Stimulated activated memory B cell treated with anti-CD40 and anti-IgM and Interleukin-4, amounts not matched to agents 10 μg/mL and 1 μg/mL and 100 μg/mL, for 72 hours (primary cell): ENCODE data around the gene RITA1.
A peak's percentile ranks its signal among the peaks of the same experiment; 100 is the strongest.

Experiments used
- ATAC-seq: fragments of 150-1000 bp; cut with Tn5 transposase; 2 replicates; pipeline ENCODE4 v1.10.0; 2021
- H3K27ac Mint-ChIP-seq: one replicate; pipeline ENCODE4 v1.8.0; 2022; ENCODE audit warnings: mild to moderate bottlenecking, mixed read lengths
- H3K27me3 Mint-ChIP-seq: one replicate; pipeline ENCODE4 v1.8.0; 2022; ENCODE audit warnings: mixed read lengths
- H3K36me3 Mint-ChIP-seq: one replicate; pipeline ENCODE4 v1.8.0; 2022; ENCODE audit warnings: mixed read lengths
- H3K4me1 Mint-ChIP-seq: one replicate; pipeline ENCODE4 v1.8.0; 2022; ENCODE audit warnings: mixed read lengths
- H3K4me3 Mint-ChIP-seq: one replicate; pipeline ENCODE4 v1.8.0; 2022; ENCODE audit warnings: mild to moderate bottlenecking, moderate library complexity, mixed read lengths
- H3K9me3 Mint-ChIP-seq: one replicate; pipeline ENCODE4 v1.8.0; 2022; ENCODE audit warnings: mixed read lengths

RITA1 gene

DNA sequence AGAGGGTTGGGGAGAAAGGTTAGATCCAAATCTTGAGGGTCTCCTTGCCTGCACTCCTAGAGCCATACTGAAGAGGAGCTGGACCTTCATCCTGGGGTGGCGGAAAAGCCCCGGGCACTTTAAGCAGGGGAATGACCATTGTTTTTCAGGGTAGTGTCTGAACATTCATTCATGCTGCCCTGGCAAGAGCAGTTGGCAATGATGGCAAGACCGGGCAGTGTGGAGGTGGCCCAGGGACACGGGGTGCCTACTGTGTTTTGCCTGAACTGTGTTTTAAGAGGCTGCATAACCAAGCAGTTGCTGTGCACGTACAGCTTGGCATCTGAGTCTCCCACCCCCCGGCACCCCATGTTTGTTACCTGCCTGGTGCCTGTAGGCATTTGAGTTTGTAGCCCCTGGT is 50.5 kb downstream of the RITA1 start:
- H3K9me3 Mint-ChIP-seq: no peaks in the 10 kb centered on the region
- H3K27ac Mint-ChIP-seq: peak overlapping the region; percentile 97
- no peak overlapping the region for H3K4me3 Mint-ChIP-seq
- ATAC-seq: no peak
- peaks cover 69% of the 10 kb centered on the region for H3K36me3 Mint-ChIP-seq
- H3K27me3 Mint-ChIP-seq: no peaks in the 10 kb centered on the region
- H3K4me1 Mint-ChIP-seq: peaks cover 42% of the 10 kb centered on the region

DNA sequence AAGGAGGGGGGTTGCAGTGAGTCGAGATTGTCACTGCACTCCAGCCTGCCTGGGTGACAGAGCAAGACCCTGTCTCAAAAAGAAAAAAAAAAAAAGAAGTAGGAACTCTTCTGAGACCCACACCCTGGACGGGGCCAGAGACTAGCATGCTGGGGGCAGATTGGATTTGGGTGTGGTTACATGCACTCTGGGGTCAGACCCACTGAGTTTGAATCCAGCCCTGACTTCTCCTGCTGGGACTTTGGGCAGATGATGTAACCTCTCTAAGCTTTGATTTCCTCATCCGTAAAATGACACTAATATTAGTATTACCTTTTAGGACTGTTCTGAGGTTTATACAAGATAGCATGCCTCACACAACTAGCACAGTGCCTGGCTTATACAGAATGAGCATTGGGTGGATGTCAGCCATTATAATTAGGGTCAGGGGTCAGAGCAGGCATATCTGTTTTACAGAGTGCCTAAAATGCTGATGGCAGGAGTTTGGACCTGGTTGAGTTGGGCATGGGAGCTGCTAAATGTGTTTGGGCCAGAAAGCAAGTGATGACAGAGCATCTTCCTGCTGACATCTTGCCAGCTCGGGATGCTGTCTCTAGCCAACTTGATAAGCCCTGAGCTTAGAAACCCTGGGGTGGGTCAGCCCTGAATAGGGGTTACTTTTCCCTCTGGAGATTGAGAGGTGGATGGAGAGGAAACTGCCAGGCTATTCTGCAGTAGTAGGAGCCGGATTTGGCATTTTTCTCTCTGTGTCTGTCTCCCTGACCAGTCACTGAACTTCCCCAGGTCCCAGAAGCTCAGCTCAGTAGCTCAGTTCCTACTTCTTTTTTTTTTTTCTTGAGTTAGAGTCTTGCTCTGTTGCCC is 51.2 kb downstream of the RITA1 start:
- H3K27ac Mint-ChIP-seq: peak overlapping the region; percentile 97

DNA sequence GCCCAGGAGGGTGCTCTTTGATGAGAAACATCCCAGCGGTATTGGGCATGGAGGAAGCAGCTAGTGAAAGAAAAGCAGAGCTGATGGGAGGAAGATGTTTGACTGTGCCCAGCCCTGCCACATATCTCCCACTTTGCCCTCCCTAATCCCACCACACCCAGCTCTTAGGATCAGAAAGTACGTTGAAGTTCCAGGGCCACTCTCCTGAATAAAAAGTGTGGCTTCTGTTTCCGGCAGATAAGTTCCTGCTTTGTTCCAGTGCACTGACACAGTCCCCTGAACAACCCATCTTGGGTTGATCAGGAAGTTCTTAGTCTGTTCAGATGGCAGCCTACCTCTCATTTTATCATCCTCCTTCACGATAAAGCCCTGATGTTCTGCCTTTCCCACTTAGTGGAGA is 52.2 kb downstream of the RITA1 start:
- Mint-ChIP-seq H3K36me3 (peaks cover 85% of the 10 kb centered on the region), H3K4me1 (peaks cover 40% of the 10 kb centered on the region), H3K27ac (no peak overlapping the region), H3K9me3 (no peaks in the 10 kb centered on the region), H3K27me3 (no peaks in the 10 kb centered on the region), H3K4me3 (no peak overlapping the region)
- no peak for ATAC-seq

More for the DNA sequence above, 51.2 kb downstream of the RITA1 start:
- no peak overlapping the region for H3K4me3 Mint-ChIP-seq
- no peaks in the 10 kb centered on the region for H3K27me3 Mint-ChIP-seq
- no peaks in the 10 kb centered on the region for H3K9me3 Mint-ChIP-seq
- H3K4me1 Mint-ChIP-seq: peaks cover 42% of the 10 kb centered on the region
- ATAC-seq: no peak
- peaks cover 77% of the 10 kb centered on the region for H3K36me3 Mint-ChIP-seq

DNA sequence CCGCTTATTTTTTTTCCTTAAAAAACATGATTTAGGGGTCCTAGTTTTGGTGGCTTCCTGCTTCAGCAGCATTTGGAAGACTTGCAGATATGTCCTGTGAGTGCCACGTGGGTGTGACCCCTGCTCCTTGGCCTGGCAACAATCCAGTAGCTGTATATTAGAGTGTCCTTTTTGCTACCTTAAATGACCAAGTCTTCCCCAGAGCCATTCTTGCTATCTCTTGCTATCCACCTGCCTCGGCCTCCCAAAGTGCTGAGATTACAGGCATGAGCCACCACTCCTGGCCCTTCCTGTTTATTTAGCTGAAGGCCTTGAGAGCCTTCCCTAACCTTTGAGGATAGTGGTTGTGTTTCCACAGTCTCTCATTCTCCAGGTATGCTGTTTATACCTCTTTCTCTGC is 52.8 kb downstream of the RITA1 start:
- no peak overlapping the region for H3K4me3 Mint-ChIP-seq
- H3K27me3 Mint-ChIP-seq: no peaks in the 10 kb centered on the region
- ATAC-seq: no peak
- H3K4me1 Mint-ChIP-seq: peaks cover 36% of the 10 kb centered on the region
- H3K27ac Mint-ChIP-seq: no peak overlapping the region
- peaks cover 81% of the 10 kb centered on the region for H3K36me3 Mint-ChIP-seq
- H3K9me3 Mint-ChIP-seq: no peaks in the 10 kb centered on the region

DNA sequence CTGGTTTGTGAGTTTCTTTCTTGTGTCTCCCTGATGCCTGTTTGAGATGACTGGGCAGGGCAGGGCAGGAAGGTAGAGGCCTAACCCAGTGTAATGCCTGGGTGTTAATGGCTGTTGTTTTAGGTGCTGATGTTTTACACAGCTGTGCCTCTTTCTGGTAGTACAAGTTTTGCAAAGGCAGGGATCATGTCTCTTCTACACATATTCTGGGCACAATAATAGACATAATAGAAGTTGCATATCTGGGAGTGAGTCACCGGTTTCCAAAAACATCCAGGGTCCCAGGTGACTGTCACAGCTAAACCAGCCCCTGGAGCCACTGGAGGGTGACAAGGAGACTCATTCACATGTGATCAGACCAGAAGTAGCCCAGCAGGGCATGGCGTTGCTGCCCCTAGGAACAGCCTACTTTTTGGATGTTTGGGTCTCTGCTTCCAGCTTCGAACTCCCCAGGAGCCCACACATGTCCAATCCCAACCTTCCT is 53.8 kb downstream of the RITA1 start:
- peak overlapping the region; percentile 46 for H3K27ac Mint-ChIP-seq
- no peak overlapping the region for H3K4me3 Mint-ChIP-seq
- ATAC-seq: no peak

DNA sequence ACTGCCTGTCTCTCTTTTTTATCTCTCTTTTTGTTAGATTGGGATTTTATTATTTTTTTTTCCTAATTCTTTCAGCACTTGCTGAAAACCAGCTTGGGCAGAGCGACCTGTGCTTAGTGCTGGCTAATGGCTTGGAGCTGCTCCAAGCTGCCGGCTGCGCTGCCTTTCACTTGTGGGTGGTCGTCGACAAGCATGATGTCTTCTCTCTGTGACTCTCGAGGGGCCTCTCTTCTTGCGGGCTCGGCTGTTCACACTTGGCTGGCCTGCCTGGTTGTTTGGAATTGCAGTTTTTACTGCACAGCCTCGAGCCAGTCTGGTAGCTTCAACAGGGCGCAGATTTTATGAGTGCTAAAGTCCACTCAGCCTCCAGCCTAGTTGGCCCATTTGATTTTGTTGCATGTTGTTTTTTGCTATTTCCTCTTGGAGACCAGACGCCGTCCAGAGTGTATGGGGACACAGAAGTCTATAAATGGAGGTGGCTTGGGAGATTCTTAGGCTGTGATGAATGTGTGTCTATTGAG is 54.4 kb downstream of the RITA1 start:
- no peaks in the 10 kb centered on the region for H3K27me3 Mint-ChIP-seq
- H3K4me1 Mint-ChIP-seq: peaks cover 32% of the 10 kb centered on the region
- peak overlapping the region; percentile 46 for H3K27ac Mint-ChIP-seq
- H3K9me3 Mint-ChIP-seq: no peaks in the 10 kb centered on the region
- ATAC-seq: no peak
- H3K4me3 Mint-ChIP-seq: no peak overlapping the region
- H3K36me3 Mint-ChIP-seq: peaks cover 88% of the 10 kb centered on the region

More for the DNA sequence above, 53.8 kb downstream of the RITA1 start:
- Mint-ChIP-seq H3K27me3 (no peaks in the 10 kb centered on the region), H3K36me3 (peaks cover 86% of the 10 kb centered on the region), H3K9me3 (no peaks in the 10 kb centered on the region), H3K4me1 (peaks cover 32% of the 10 kb centered on the region)

DNA sequence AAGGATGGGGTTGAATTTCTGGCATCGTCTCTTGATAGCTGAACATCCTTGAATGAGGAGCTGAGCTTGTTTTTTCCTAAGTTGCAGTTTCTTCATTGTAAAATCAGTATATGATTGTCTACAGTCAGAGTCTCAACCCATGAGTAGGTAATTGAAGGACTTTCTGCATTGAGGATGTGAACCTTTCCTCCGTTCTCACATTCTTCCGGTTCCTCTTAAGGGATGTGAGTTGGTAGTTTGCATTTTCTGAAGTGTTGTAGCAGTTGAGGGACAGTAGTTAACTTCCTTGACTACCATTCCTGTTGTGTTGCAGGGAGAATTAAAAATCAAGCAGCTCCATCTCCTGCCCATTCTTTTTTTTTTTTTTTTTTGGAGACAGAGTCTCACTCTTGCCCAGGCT is 54.9 kb downstream of the RITA1 start:
- Mint-ChIP-seq H3K27ac (peak overlapping the region; percentile 46), H3K4me1 (peaks cover 31% of the 10 kb centered on the region), H3K9me3 (no peaks in the 10 kb centered on the region), H3K4me3 (no peak overlapping the region), H3K27me3 (no peaks in the 10 kb centered on the region), H3K36me3 (peaks cover 86% of the 10 kb centered on the region)
- ATAC-seq: peak; percentile 68

DNA sequence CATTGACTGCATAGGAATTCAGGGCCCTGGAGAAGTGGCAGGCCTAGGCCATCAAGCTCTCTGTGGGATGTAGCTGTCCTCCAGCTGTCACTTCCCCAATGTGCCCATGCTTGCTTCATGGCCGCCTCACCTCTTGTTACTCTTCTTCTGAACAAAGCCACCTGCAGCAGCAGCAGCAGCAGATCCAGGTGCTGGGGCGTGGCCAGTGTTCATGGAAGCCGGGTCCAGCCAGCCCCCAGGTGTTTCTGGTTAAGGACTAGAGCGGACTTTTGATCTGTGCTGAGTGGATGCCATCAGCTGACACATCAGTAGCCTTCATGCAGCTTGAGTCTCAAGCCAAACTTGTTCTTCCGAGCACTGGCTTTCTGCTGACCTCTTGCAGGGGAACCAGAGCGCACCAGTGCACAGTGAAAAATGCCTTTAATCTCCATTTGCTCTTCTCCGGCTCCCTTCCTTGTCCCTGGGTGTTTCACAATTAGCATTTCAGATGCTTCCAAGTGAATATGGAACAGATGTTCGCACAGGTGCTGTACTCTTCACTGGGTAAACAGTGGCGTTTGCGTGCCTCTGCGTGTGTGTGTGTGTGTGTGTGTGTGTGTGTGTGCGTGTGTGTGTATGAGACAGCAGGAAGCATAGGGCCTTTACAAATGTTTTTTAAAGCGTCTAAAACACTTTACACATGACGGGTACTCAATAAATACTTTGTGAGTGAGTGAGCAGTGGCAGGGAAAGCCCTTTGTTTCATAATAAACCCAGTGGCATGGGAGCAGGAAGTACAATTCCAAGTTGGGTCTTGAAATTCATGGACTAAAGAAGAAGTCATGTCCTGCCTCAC is 55.9 kb downstream of the RITA1 start:
- Mint-ChIP-seq H3K36me3 (peaks cover 85% of the 10 kb centered on the region), H3K4me1 (peaks cover 21% of the 10 kb centered on the region), H3K9me3 (no peaks in the 10 kb centered on the region), H3K4me3 (no peak overlapping the region), H3K27ac (no peak overlapping the region), H3K27me3 (no peaks in the 10 kb centered on the region)
- ATAC-seq: no peak
